HG03045 (cell line): Measurements from ENCODE around the gene OR2T35.

Experiments
- ATAC-seq: cut with Tn5 transposase; IDR thresholded peaks from one replicate; pipeline ENCODE4 v1.9.1; 2021; ENCODE audit warnings: mild to moderate bottlenecking, moderate library complexity; ENCODE audit not compliant: unreplicated experiment

Gene OR2T35

DNA sequence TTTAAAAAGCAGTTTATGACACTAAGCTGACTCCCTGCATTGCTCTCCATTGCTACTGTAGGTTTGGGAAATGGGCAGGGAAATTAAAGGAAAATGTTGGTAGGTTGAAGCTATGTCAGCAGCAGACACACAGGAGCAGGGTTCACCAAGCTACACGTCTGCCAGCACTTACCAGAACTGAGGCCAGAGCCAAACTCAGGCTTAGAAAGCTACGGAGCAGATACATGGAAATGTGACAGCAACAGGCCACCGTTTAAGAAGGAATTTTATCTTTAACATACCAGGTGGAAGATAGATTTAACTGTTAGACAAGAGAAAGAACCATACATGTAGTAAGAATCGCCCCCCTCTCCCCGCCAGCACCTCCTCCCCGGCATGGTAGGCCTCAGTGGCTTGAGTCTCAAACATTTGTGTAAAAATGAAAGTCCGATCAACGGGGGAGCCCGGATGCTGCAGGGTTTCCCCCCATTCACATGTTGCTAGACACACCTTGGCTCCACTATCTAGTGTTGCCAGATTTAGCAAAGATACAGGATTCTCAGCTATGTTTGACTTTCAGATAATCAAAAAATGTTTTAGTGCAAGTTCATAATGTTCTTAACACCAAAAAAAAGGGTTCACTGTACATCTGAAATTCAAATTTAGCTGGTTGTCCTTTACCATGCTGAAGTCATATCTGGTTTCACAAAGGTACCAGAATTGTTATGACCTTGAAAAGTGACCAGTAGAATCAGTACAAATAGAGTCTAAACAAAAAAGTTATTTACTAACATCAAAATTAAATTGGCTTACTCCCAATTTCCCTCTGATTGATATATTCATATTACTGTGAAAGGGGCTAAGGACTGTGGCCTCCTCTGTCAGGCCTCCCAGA lies 16.9 kb downstream of the OR2T35 start:
- ATAC-seq = peak; percentile 91

- no peak for ATAC-seq
Measured at GRCh38 chr1:248625971-248626370, 19.1 kb downstream of the OR2T35 start.

DNA sequence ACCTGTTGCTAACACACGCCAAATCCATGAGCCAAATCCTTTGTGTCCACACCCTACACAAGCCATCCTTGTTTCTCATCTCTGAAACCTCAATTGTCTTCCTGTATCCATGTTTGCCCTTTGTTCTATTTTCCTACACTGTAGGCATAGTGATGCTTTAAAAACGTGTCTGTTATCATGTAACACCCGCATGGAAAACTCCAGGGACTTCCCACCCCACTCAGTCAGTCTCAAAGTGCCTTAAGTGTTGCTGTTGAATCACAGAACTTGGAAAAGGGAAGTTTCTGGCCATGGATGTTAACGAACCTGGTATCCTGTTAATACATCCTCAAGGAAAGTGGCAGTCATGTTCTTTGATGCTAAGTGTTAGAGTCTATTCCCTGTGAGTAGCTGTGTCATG lies 19.9 kb downstream of the OR2T35 start:
- ATAC-seq = no peak

GRCh38 chr1:248622570-248623001 lies 22.5 kb downstream of the OR2T35 start:
- peak; percentile 92 for ATAC-seq

- no peak for ATAC-seq
Measured at GRCh38 chr1:248621770-248622169, 23.3 kb downstream of the OR2T35 start.

- no peak for ATAC-seq
Measured at GRCh38 chr1:248618878-248619277, 26.2 kb downstream of the OR2T35 start.

DNA sequence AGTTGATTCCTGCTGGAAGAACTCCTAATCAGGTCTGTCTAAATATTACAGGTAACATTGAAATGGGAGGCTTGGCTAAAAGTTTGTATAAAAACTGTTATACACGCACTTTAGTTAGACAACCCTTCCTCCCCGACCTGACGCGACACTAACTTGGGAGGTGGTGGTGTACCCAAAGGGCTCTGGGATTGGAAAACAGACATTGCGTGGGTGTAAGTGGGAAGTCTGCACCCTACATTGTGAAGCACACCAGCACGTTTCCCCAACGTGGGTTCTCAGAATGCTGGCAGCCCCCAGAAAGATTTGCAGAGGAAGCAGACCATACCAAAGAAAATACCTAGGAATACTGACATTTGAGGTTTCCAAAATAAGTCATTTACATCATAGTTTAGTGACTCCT lies 27.0 kb downstream of the OR2T35 start:
- ATAC-seq = no peak

DNA sequence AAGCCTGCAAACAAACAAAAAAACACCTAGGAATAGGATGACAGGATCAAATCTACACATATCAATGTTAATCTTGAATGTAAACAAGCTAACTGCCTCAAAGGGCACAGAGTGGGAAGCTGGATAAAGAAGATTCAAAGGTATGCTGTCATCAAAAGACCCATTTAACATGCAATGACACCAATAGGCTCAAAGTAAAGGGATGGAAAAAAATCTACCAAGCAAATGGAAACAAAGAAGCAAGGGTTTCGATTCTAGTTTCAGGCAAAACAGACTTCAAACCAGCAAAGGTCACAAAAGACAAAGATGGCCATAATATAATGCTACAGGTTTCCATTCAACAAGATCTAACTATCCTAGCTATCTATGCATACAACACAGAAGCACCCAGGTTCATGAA lies 31.3 kb downstream of the OR2T35 start:
- ATAC-seq = peak; percentile 49

GRCh38 chr1:248611883-248612414 lies 33.1 kb downstream of the OR2T35 start:
- no peak for ATAC-seq

- no peak for ATAC-seq
Measured at GRCh38 chr1:248610301-248610700, 34.8 kb downstream of the OR2T35 start.

GRCh38 chr1:248599396-248599795 lies 45.7 kb downstream of the OR2T35 start:
- ATAC-seq = no peak

DNA sequence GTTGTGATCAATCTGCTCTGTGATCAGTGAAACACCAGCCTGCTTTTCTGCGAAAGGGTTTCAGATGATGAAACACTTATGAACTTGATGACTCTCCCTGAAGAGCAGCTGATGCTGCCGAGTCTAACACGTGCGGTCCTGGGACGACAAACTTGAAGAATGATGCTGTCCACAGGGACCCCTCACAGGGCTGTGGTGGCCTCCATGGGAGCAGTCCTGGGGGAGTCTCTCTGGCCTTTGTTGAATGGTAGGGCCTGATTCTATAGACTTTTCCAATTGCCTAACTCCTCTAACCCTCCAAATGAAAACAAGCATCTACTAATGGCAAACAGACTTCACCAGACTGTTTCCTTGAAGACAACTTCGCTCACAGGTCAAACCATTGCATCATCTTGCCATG lies 47.5 kb downstream of the OR2T35 start, which contains the start of gene OR2T10:
Gene OR2T10 (minus strand): TSS at position 112 of the 400 bp plus-strand sequence. CDS start 3,932 bp downstream, outside the sequence.
- ATAC-seq = no peak

DNA sequence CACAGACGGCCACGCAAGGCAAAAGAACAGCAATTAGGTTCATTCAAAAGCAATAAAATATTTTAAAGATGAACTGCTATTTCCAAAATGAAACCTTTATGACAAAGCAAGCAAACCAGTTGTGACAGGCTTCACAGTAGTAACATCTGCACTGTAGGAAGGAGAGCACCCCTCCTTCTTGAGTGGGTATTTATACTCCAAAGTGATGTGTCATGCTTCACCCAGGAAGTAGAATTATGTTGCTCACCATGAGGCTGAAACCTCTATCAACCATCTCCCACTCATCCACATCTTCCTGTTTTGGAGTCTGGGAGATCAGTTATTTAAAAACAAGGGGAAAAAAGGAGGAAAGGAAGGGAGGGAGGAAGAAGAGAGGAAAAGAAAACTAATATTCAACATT lies 48.5 kb downstream of the OR2T35 start:
- no peak for ATAC-seq

GRCh38 chr1:248593226-248593625 lies 51.9 kb downstream of the OR2T35 start:
- ATAC-seq = no peak

- ATAC-seq = no peak
Measured at GRCh38 chr1:248592655-248593054, 52.4 kb downstream of the OR2T35 start.

GRCh38 chr1:248590055-248590454 lies 55.0 kb downstream of the OR2T35 start:
- no peak for ATAC-seq

GRCh38 chr1:248589334-248589733 lies 55.7 kb downstream of the OR2T35 start:
- ATAC-seq = no peak
